ENCODE results near the gene LAMA2. TPM values are rescaled to one million over a fixed set of nuclear protein-coding genes. Genes with fewer than 3 reads are reported as not detected.
"Not testable (repeated sequence)": the region's sequence is repeated elsewhere in the genome, so short reads cannot be mapped to it uniquely, and the experiment has no call there.

Gene LAMA2
- polyA plus RNA-seq, 1 donor from 2014 or later: 0.05 TPM

GRCh38 chr6:129130959-129131681 is 248.2 kb downstream of the LAMA2 start:
- peaks cover 2% of the 10 kb centered on the region for H3K27me3 Mint-ChIP-seq
- H3K27ac Mint-ChIP-seq: no peak overlapping the region
- H3K36me3 Mint-ChIP-seq: no peaks in the 10 kb centered on the region
- no peaks in the 10 kb centered on the region for H3K9me3 Mint-ChIP-seq
- no peaks in the 10 kb centered on the region for H3K4me1 Mint-ChIP-seq
- no peak overlapping the region for H3K4me3 Mint-ChIP-seq

GRCh38 chr6:129133770-129134192 is 250.8 kb downstream of the LAMA2 start:
- no peak overlapping the region for H3K4me3 Mint-ChIP-seq
- H3K27me3 Mint-ChIP-seq: peaks cover 2% of the 10 kb centered on the region
- H3K27ac Mint-ChIP-seq: no peak overlapping the region
- H3K36me3 Mint-ChIP-seq: no peaks in the 10 kb centered on the region
- no peaks in the 10 kb centered on the region for H3K9me3 Mint-ChIP-seq
- H3K4me1 Mint-ChIP-seq: no peaks in the 10 kb centered on the region

GRCh38 chr6:129134535-129134934 is 251.6 kb downstream of the LAMA2 start:
- H3K9me3 Mint-ChIP-seq: no peaks in the 10 kb centered on the region
- H3K27ac Mint-ChIP-seq: no peak overlapping the region
- peak overlapping the region in 1 of 4 donors; percentile 21 for H3K4me3 Mint-ChIP-seq
- H3K27me3 Mint-ChIP-seq: peaks cover 2% of the 10 kb centered on the region
- H3K4me1 Mint-ChIP-seq: no peaks in the 10 kb centered on the region
- no peaks in the 10 kb centered on the region for H3K36me3 Mint-ChIP-seq

GRCh38 chr6:129135451-129135850 is 252.5 kb downstream of the LAMA2 start:
- no peaks in the 10 kb centered on the region for H3K9me3 Mint-ChIP-seq
- H3K27me3 Mint-ChIP-seq: peaks cover 2% of the 10 kb centered on the region
- no peaks in the 10 kb centered on the region for H3K36me3 Mint-ChIP-seq
- H3K4me3 Mint-ChIP-seq: no peak overlapping the region
- H3K4me1 Mint-ChIP-seq: no peaks in the 10 kb centered on the region
- no peak overlapping the region for H3K27ac Mint-ChIP-seq

GRCh38 chr6:129136751-129137150 is 253.8 kb downstream of the LAMA2 start:
- Mint-ChIP-seq H3K9me3 (no peaks in the 10 kb centered on the region), H3K27me3 (peaks cover 2% of the 10 kb centered on the region), H3K36me3 (no peaks in the 10 kb centered on the region), H3K27ac (no peak overlapping the region), H3K4me3 (no peak overlapping the region), H3K4me1 (no peaks in the 10 kb centered on the region)

- no peak overlapping the region for H3K4me3 Mint-ChIP-seq
- H3K27ac Mint-ChIP-seq: peak overlapping the region in 1 of 3 donors; percentile 42
- no peaks in the 10 kb centered on the region for H3K36me3 Mint-ChIP-seq
- no peaks in the 10 kb centered on the region for H3K4me1 Mint-ChIP-seq
- H3K9me3 Mint-ChIP-seq: no peaks in the 10 kb centered on the region
- H3K27me3 Mint-ChIP-seq: no peaks in the 10 kb centered on the region
These were observed 255.9 kb downstream of the LAMA2 start for GRCh38 chr6:129138739-129139405.

- Mint-ChIP-seq H3K4me3 (no peak overlapping the region), H3K4me1 (no peaks in the 10 kb centered on the region), H3K9me3 (no peaks in the 10 kb centered on the region), H3K36me3 (no peaks in the 10 kb centered on the region), H3K27ac (no peak overlapping the region), H3K27me3 (no peaks in the 10 kb centered on the region)
These were observed 257.6 kb downstream of the LAMA2 start for GRCh38 chr6:129140526-129140925.

- H3K27me3 Mint-ChIP-seq: no peaks in the 10 kb centered on the region
- H3K9me3 Mint-ChIP-seq: no peaks in the 10 kb centered on the region
- H3K4me3 Mint-ChIP-seq: no peak overlapping the region
- H3K27ac Mint-ChIP-seq: no peak overlapping the region
- no peaks in the 10 kb centered on the region for H3K4me1 Mint-ChIP-seq
- H3K36me3 Mint-ChIP-seq: no peaks in the 10 kb centered on the region
These were observed 258.6 kb downstream of the LAMA2 start for GRCh38 chr6:129141499-129141898.

GRCh38 chr6:129146902-129147301 is 264.0 kb downstream of the LAMA2 start:
- Mint-ChIP-seq H3K4me1 (no peaks in the 10 kb centered on the region), H3K36me3 (no peaks in the 10 kb centered on the region), H3K9me3 (peaks cover 0 to 5% (median 0%) of the 10 kb centered on the region in 3 donors), H3K27ac (no peak overlapping the region), H3K27me3 (peaks cover 3% of the 10 kb centered on the region), H3K4me3 (no peak overlapping the region)

- Mint-ChIP-seq H3K4me1 (no peaks in the 10 kb centered on the region), H3K4me3 (no peak overlapping the region), H3K27ac (no peak overlapping the region), H3K36me3 (no peaks in the 10 kb centered on the region), H3K9me3 (peaks cover 0 to 5% (median 0%) of the 10 kb centered on the region in 3 donors), H3K27me3 (peaks cover 3% of the 10 kb centered on the region)
These were observed 267.6 kb downstream of the LAMA2 start for GRCh38 chr6:129150507-129150906.

- Mint-ChIP-seq H3K4me1 (no peaks in the 10 kb centered on the region), H3K36me3 (no peaks in the 10 kb centered on the region), H3K9me3 (no peaks in the 10 kb centered on the region), H3K4me3 (no peak overlapping the region), H3K27me3 (peaks cover 3% of the 10 kb centered on the region), H3K27ac (no peak overlapping the region)
These were observed 270.3 kb downstream of the LAMA2 start for GRCh38 chr6:129153257-129153656.

GRCh38 chr6:129159242-129159641 is 276.3 kb downstream of the LAMA2 start:
- H3K27me3 Mint-ChIP-seq, H3K9me3 Mint-ChIP-seq, H3K36me3 Mint-ChIP-seq, H3K4me1 Mint-ChIP-seq, H3K27ac Mint-ChIP-seq, H3K4me3 Mint-ChIP-seq: not testable (repeated sequence)

GRCh38 chr6:129162605-129163004 is 279.7 kb downstream of the LAMA2 start:
- Mint-ChIP-seq H3K4me3 (no peak overlapping the region), H3K27me3 (no peaks in the 10 kb centered on the region), H3K4me1 (no peaks in the 10 kb centered on the region), H3K27ac (no peak overlapping the region), H3K36me3 (no peaks in the 10 kb centered on the region), H3K9me3 (peaks cover 0 to 1% (median 0%) of the 10 kb centered on the region in 3 donors)

- Mint-ChIP-seq H3K27me3 (no peaks in the 10 kb centered on the region), H3K4me1 (no peaks in the 10 kb centered on the region), H3K4me3 (no peak overlapping the region), H3K36me3 (no peaks in the 10 kb centered on the region), H3K9me3 (peaks cover 0 to 1% (median 0%) of the 10 kb centered on the region in 3 donors), H3K27ac (no peak overlapping the region)
These were observed 280.6 kb downstream of the LAMA2 start for GRCh38 chr6:129163551-129163950.

GRCh38 chr6:129164032-129164431 is 281.1 kb downstream of the LAMA2 start:
- Mint-ChIP-seq H3K27me3 (no peaks in the 10 kb centered on the region), H3K9me3 (peaks cover 0 to under 1% (median 0%) of the 10 kb centered on the region in 3 donors), H3K36me3 (no peaks in the 10 kb centered on the region), H3K27ac (no peak overlapping the region), H3K4me1 (no peaks in the 10 kb centered on the region), H3K4me3 (no peak overlapping the region)
